ENCODE data around the gene SCAPER. TPM values are rescaled to one million over a fixed set of nuclear protein-coding genes. Genes with fewer than 3 reads are reported as not detected.
"Not testable (repeated sequence)": the region's sequence is repeated elsewhere in the genome, so short reads cannot be mapped to it uniquely, and the experiment has no call there.

SCAPER gene
- total RNA-seq, 1 donor from 2014 or later: 58.0 TPM

- Mint-ChIP-seq H3K4me3 (ENCODE audit: unreplicated experiment) (no peak overlapping the region), H3K4me1 (ENCODE audit: low read depth, unreplicated experiment) (peaks cover 12% of the 10 kb centered on the region), H3K27ac (ENCODE audit: unreplicated experiment) (no peak overlapping the region), H3K9me3 (ENCODE audit: unreplicated experiment) (peaks cover 1% of the 10 kb centered on the region), H3K36me3 (ENCODE audit: unreplicated experiment) (no peaks in the 10 kb centered on the region), H3K27me3 (ENCODE audit: unreplicated experiment) (no peaks in the 10 kb centered on the region)
- no peak for DNase-seq
- no peak for TF ChIP-seq CTCF (IDR thresholded peaks at IDR 0.05; ENCODE audit: partially characterized antibody, unreplicated experiment)
These were observed 585.1 kb downstream of the SCAPER start for GRCh38 chr15:76320012-76320411.

- Mint-ChIP-seq H3K9me3 (ENCODE audit: unreplicated experiment) (peaks cover 3% of the 10 kb centered on the region), H3K4me3 (ENCODE audit: unreplicated experiment) (no peak overlapping the region), H3K27me3 (ENCODE audit: unreplicated experiment) (no peaks in the 10 kb centered on the region), H3K36me3 (ENCODE audit: unreplicated experiment) (no peaks in the 10 kb centered on the region), H3K4me1 (ENCODE audit: low read depth, unreplicated experiment) (peaks cover 32% of the 10 kb centered on the region), H3K27ac (ENCODE audit: unreplicated experiment) (no peak overlapping the region)
- DNase-seq: peak; percentile 25
- TF ChIP-seq CTCF (IDR thresholded peaks at IDR 0.05; ENCODE audit: partially characterized antibody, unreplicated experiment): no peak
These were observed 591.4 kb downstream of the SCAPER start for GRCh38 chr15:76313731-76314130.

- DNase-seq; H3K36me3 Mint-ChIP-seq (ENCODE audit: unreplicated experiment); H3K27me3 Mint-ChIP-seq (ENCODE audit: unreplicated experiment); H3K9me3 Mint-ChIP-seq (ENCODE audit: unreplicated experiment): not testable (repeated sequence)
- H3K4me3 Mint-ChIP-seq (ENCODE audit: unreplicated experiment): peak overlapping the region; percentile 36
- H3K4me1 Mint-ChIP-seq (ENCODE audit: low read depth, unreplicated experiment): peaks cover 32% of the 10 kb centered on the region
- H3K27ac Mint-ChIP-seq (ENCODE audit: unreplicated experiment): peak overlapping the region; percentile 49
These were observed 592.0 kb downstream of the SCAPER start for GRCh38 chr15:76313175-76313567.

GRCh38 chr15:76312540-76313174, 592.5 kb downstream of the SCAPER start:
- Mint-ChIP-seq H3K4me3 (ENCODE audit: unreplicated experiment) (peak overlapping the region; percentile 65), H3K4me1 (ENCODE audit: low read depth, unreplicated experiment) (peaks cover 31% of the 10 kb centered on the region), H3K27ac (ENCODE audit: unreplicated experiment) (peak overlapping the region; percentile 5)

GRCh38 chr15:76311100-76311953, 593.8 kb downstream of the SCAPER start, which contains the start of gene ETFA:
TSS of gene ETFA (minus strand) at chr15:76311469. CDS start at chr15:76311388, 81 bp downstream.
- Mint-ChIP-seq H3K36me3 (ENCODE audit: unreplicated experiment) (no peaks in the 10 kb centered on the region), H3K9me3 (ENCODE audit: unreplicated experiment) (peaks cover 3% of the 10 kb centered on the region), H3K4me1 (ENCODE audit: low read depth, unreplicated experiment) (peaks cover 22% of the 10 kb centered on the region), H3K4me3 (ENCODE audit: unreplicated experiment) (peak within 1 kb of the TSS; percentile 89), H3K27me3 (ENCODE audit: unreplicated experiment) (no peaks in the 10 kb centered on the region), H3K27ac (ENCODE audit: unreplicated experiment) (peak within 1 kb of the TSS; percentile 93)
- peak; percentile 99 for DNase-seq
- TF ChIP-seq CTCF (IDR thresholded peaks at IDR 0.05; ENCODE audit: partially characterized antibody, unreplicated experiment): no peak

More at GRCh38 chr15:76312540-76313174, 592.5 kb downstream of the SCAPER start:
- Mint-ChIP-seq H3K27me3 (ENCODE audit: unreplicated experiment) (no peaks in the 10 kb centered on the region), H3K9me3 (ENCODE audit: unreplicated experiment) (peaks cover 3% of the 10 kb centered on the region), H3K36me3 (ENCODE audit: unreplicated experiment) (no peaks in the 10 kb centered on the region)
- no peak for DNase-seq
- TF ChIP-seq CTCF (IDR thresholded peaks at IDR 0.05; ENCODE audit: partially characterized antibody, unreplicated experiment): no peak
